ENCODE measurements around the gene PIK3CG.
"Not testable (repeated sequence)": the region's sequence is repeated elsewhere in the genome, so short reads cannot be mapped to it uniquely, and the experiment has no call there.

The PIK3CG gene

GRCh38 chr7:106839511-106839910 lies 25.6 kb upstream of the PIK3CG start:
- Histone ChIP-seq H3K4me3 (ENCODE audit: low read depth, low read length) (no peak overlapping the region), H3K9ac (ENCODE audit: low read depth, low read length) (no peak overlapping the region), H3K36me3 (ENCODE audit: control insufficient read depth, insufficient read depth, low read length) (no peaks in the 10 kb centered on the region), H3K4me1 (ENCODE audit: control insufficient read depth, insufficient read depth, low read length) (peaks cover 9% of the 10 kb centered on the region), H3K27me3 (ENCODE audit: control insufficient read depth, insufficient read depth, low read length) (no peaks in the 10 kb centered on the region), H3K9me3 (ENCODE audit: control insufficient read depth, insufficient read depth, low read length) (no peaks in the 10 kb centered on the region)

GRCh38 chr7:106840342-106840741 lies 24.7 kb upstream of the PIK3CG start:
- H3K4me3 ChIP-seq (ENCODE audit: low read depth, low read length): no peak overlapping the region
- no peak overlapping the region for H3K9ac ChIP-seq (ENCODE audit: low read depth, low read length)

GRCh38 chr7:106841896-106842390 lies 23.1 kb upstream of the PIK3CG start:
- no peaks in the 10 kb centered on the region for H3K36me3 ChIP-seq (ENCODE audit: control insufficient read depth, insufficient read depth, low read length)

More at GRCh38 chr7:106840342-106840741, 24.7 kb upstream of the PIK3CG start:
- Histone ChIP-seq H3K4me1 (ENCODE audit: control insufficient read depth, insufficient read depth, low read length) (peaks cover 9% of the 10 kb centered on the region), H3K27me3 (ENCODE audit: control insufficient read depth, insufficient read depth, low read length) (no peaks in the 10 kb centered on the region), H3K36me3 (ENCODE audit: control insufficient read depth, insufficient read depth, low read length) (no peaks in the 10 kb centered on the region), H3K9me3 (ENCODE audit: control insufficient read depth, insufficient read depth, low read length) (no peaks in the 10 kb centered on the region)

GRCh38 chr7:106844279-106844997 lies 20.6 kb upstream of the PIK3CG start:
- Histone ChIP-seq H3K27me3 (ENCODE audit: control insufficient read depth, insufficient read depth, low read length) (no peaks in the 10 kb centered on the region), H3K4me3 (ENCODE audit: low read depth, low read length) (no peak overlapping the region), H3K9me3 (ENCODE audit: control insufficient read depth, insufficient read depth, low read length) (no peaks in the 10 kb centered on the region), H3K9ac (ENCODE audit: low read depth, low read length) (no peak overlapping the region), H3K36me3 (ENCODE audit: control insufficient read depth, insufficient read depth, low read length) (no peaks in the 10 kb centered on the region), H3K4me1 (ENCODE audit: control insufficient read depth, insufficient read depth, low read length) (peaks cover 9% of the 10 kb centered on the region)

More at GRCh38 chr7:106841896-106842390, 23.1 kb upstream of the PIK3CG start:
- no peak overlapping the region for H3K9ac ChIP-seq (ENCODE audit: low read depth, low read length)
- H3K27me3 ChIP-seq (ENCODE audit: control insufficient read depth, insufficient read depth, low read length): no peaks in the 10 kb centered on the region
- H3K4me3 ChIP-seq (ENCODE audit: low read depth, low read length): no peak overlapping the region
- no peaks in the 10 kb centered on the region for H3K9me3 ChIP-seq (ENCODE audit: control insufficient read depth, insufficient read depth, low read length)
- H3K4me1 ChIP-seq (ENCODE audit: control insufficient read depth, insufficient read depth, low read length): peaks cover 9% of the 10 kb centered on the region

- H3K36me3 ChIP-seq (ENCODE audit: control insufficient read depth, insufficient read depth, low read length): no peaks in the 10 kb centered on the region
- H3K9ac ChIP-seq (ENCODE audit: low read depth, low read length): no peak overlapping the region
- no peaks in the 10 kb centered on the region for H3K9me3 ChIP-seq (ENCODE audit: control insufficient read depth, insufficient read depth, low read length)
- H3K4me3 ChIP-seq (ENCODE audit: low read depth, low read length): no peak overlapping the region
- no peaks in the 10 kb centered on the region for H3K27me3 ChIP-seq (ENCODE audit: control insufficient read depth, insufficient read depth, low read length)
- H3K4me1 ChIP-seq (ENCODE audit: control insufficient read depth, insufficient read depth, low read length): no peaks in the 10 kb centered on the region
Measured at GRCh38 chr7:106848049-106848448, 17.0 kb upstream of the PIK3CG start.

- Histone ChIP-seq H3K9me3 (ENCODE audit: control insufficient read depth, insufficient read depth, low read length) (no peaks in the 10 kb centered on the region), H3K9ac (ENCODE audit: low read depth, low read length) (no peak overlapping the region), H3K4me1 (ENCODE audit: control insufficient read depth, insufficient read depth, low read length) (no peaks in the 10 kb centered on the region), H3K4me3 (ENCODE audit: low read depth, low read length) (no peak overlapping the region), H3K27me3 (ENCODE audit: control insufficient read depth, insufficient read depth, low read length) (no peaks in the 10 kb centered on the region), H3K36me3 (ENCODE audit: control insufficient read depth, insufficient read depth, low read length) (no peaks in the 10 kb centered on the region)
Measured at GRCh38 chr7:106848851-106849442, 16.1 kb upstream of the PIK3CG start.

GRCh38 chr7:106851632-106852031 lies 13.4 kb upstream of the PIK3CG start:
- not testable (repeated sequence) for H3K9me3 ChIP-seq (ENCODE audit: control insufficient read depth, insufficient read depth, low read length); H3K27me3 ChIP-seq (ENCODE audit: control insufficient read depth, insufficient read depth, low read length); H3K4me3 ChIP-seq (ENCODE audit: low read depth, low read length); H3K9ac ChIP-seq (ENCODE audit: low read depth, low read length); H3K36me3 ChIP-seq (ENCODE audit: control insufficient read depth, insufficient read depth, low read length); H3K4me1 ChIP-seq (ENCODE audit: control insufficient read depth, insufficient read depth, low read length)

GRCh38 chr7:106853250-106853908 lies 11.7 kb upstream of the PIK3CG start:
- Histone ChIP-seq H3K4me1 (ENCODE audit: control insufficient read depth, insufficient read depth, low read length) (no peaks in the 10 kb centered on the region), H3K9ac (ENCODE audit: low read depth, low read length) (no peak overlapping the region), H3K9me3 (ENCODE audit: control insufficient read depth, insufficient read depth, low read length) (no peaks in the 10 kb centered on the region), H3K4me3 (ENCODE audit: low read depth, low read length) (no peak overlapping the region), H3K27me3 (ENCODE audit: control insufficient read depth, insufficient read depth, low read length) (no peaks in the 10 kb centered on the region), H3K36me3 (ENCODE audit: control insufficient read depth, insufficient read depth, low read length) (no peaks in the 10 kb centered on the region)

- Histone ChIP-seq H3K4me1 (ENCODE audit: control insufficient read depth, insufficient read depth, low read length) (no peaks in the 10 kb centered on the region), H3K4me3 (ENCODE audit: low read depth, low read length) (no peak overlapping the region), H3K27me3 (ENCODE audit: control insufficient read depth, insufficient read depth, low read length) (no peaks in the 10 kb centered on the region), H3K9ac (ENCODE audit: low read depth, low read length) (no peak overlapping the region), H3K9me3 (ENCODE audit: control insufficient read depth, insufficient read depth, low read length) (no peaks in the 10 kb centered on the region), H3K36me3 (ENCODE audit: control insufficient read depth, insufficient read depth, low read length) (no peaks in the 10 kb centered on the region)
Measured at GRCh38 chr7:106855540-106856132, 9.4 kb upstream of the PIK3CG start.

- Histone ChIP-seq H3K27me3 (ENCODE audit: control insufficient read depth, insufficient read depth, low read length) (no peaks in the 10 kb centered on the region), H3K4me1 (ENCODE audit: control insufficient read depth, insufficient read depth, low read length) (no peaks in the 10 kb centered on the region), H3K36me3 (ENCODE audit: control insufficient read depth, insufficient read depth, low read length) (no peaks in the 10 kb centered on the region), H3K9me3 (ENCODE audit: control insufficient read depth, insufficient read depth, low read length) (no peaks in the 10 kb centered on the region), H3K4me3 (ENCODE audit: low read depth, low read length) (no peak overlapping the region), H3K9ac (ENCODE audit: low read depth, low read length) (no peak overlapping the region)
Measured at GRCh38 chr7:106858618-106859532, 6.2 kb upstream of the PIK3CG start.

Measured in iPS-15b (cell line).